K562 (cell line): ENCODE results near the gene GTF3C1. TPM values are rescaled to one million over a fixed set of nuclear protein-coding genes. Genes with fewer than 3 reads are reported as not detected.

Experiments
- ATAC-seq: fragments of 200-7000 bp; cut with Tn5 transposase; 3 replicates; pipeline ENCODE4 v1.9.1; 2020; ENCODE audit warnings: moderate library complexity
- BruUV-seq: library from RNA; stranded (reverse); fragments of 400-500 nt; replicated peaks from 2 replicates; lab custom pipeline; 2021; lab: Mats Ljungman, UMichigan
- CTCF ChIA-PET: fragments of 300-600 bp; formaldehyde crosslinking; extraction: SDS; loops from one replicate; lab custom pipeline; 2021; ENCODE audit warnings: low intra/inter-chr PET ratio; lab: Yijun Ruan, JAX
- POLR2A ChIA-PET: fragments of 300-600, 350-650 bp; sonication (Branson Sonifier 250); formaldehyde crosslinking; extraction: SDS; loops from one replicate; lab custom pipeline; 2021; ENCODE audit warnings: antibody characterized with exemption, inconsistent platforms; lab: Yijun Ruan, JAX
- DNase-seq, 4 experiments: peaks; one replicate each; pipeline versions ENCODE4 v3.0.0 to v3.0.0-alpha.2; 2011 to 2018; ENCODE audit warnings: low spot score in 3 of 4, mixed read lengths in 3 of 4; ENCODE audit errors: extremely low read depth in 1 of 4
- FAIRE-seq: peaks from 2 replicates; lab custom pipeline; 2011; peaks lifted over from hg19 to GRCh38; lab: Jason Lieb, UNC
- H2AFZ ChIP-seq: 2 replicates; pipeline ENCODE4 v1.6.0; 2011; ENCODE audit warnings: low read depth, low read length, control low read depth, inconsistent platforms
- H3K27ac ChIP-seq: fragments of 200-600 bp; 3 replicates; pipeline ENCODE4 v1.8.0; 2011; ENCODE audit warnings: low read depth, mild to moderate bottlenecking, control low read depth, inconsistent platforms, low read length, moderate library complexity, mixed read lengths; ENCODE audit errors: extremely low read depth
- H3K27me3 ChIP-seq, 2 experiments: fragments of 300-600 bp in 1 of 2; 2 replicates in 1 of 2; 3 replicates in 1 of 2; pipeline versions ENCODE4 v1.6.0 to v1.8.0; 2011; ENCODE audit warnings: inconsistent platforms in 2 of 2, low read length in 2 of 2, mild to moderate bottlenecking in 1 of 2, mixed read lengths in 1 of 2, moderate library complexity in 1 of 2; ENCODE audit not compliant: control insufficient read depth in 2 of 2, insufficient read depth in 2 of 2
- H3K36me3 ChIP-seq: fragments of 300-600 bp; 3 replicates; pipeline ENCODE4 v1.8.0; 2011; ENCODE audit warnings: mild to moderate bottlenecking, low read length, inconsistent platforms; ENCODE audit not compliant: control insufficient read depth, insufficient read depth
- H3K4me1 ChIP-seq, 2 experiments: fragments of 200-600 bp in 1 of 2; replicated peaks in 1 of 2; 2 replicates in 1 of 2; 3 replicates in 1 of 2; pipeline versions ENCODE4 v1.5.1 to v1.8.0; 2011; ENCODE audit warnings: inconsistent platforms in 2 of 2, low read length in 2 of 2, mild to moderate bottlenecking in 1 of 2, mixed read lengths in 1 of 2, moderate library complexity in 1 of 2; ENCODE audit not compliant: control insufficient read depth in 2 of 2, insufficient read depth in 2 of 2
- H3K4me2 ChIP-seq: 2 replicates; pipeline ENCODE4 v1.6.1; 2011; ENCODE audit warnings: low read length, control low read depth, inconsistent platforms, mixed read lengths; ENCODE audit not compliant: insufficient read depth
- H3K4me3 ChIP-seq: fragments of 200-600 bp; sonication (generic), shearing (Covaris generic); 2 replicates; pipeline ENCODE4 v1.5.1; 2016; ENCODE audit warnings: control low read depth, inconsistent platforms
- H3K79me2 ChIP-seq: fragments of 200-600 bp; 3 replicates; pipeline ENCODE4 v1.8.0; 2011; ENCODE audit warnings: low read length, inconsistent platforms; ENCODE audit not compliant: control insufficient read depth, insufficient read depth
- H3K9ac ChIP-seq, 2 experiments: 2 replicates each; pipeline versions ENCODE4 v1.6.0 to v1.6.1; 2011; ENCODE audit warnings: low read depth in 2 of 2, low read length in 2 of 2, control low read depth in 1 of 2, inconsistent platforms in 1 of 2, mild to moderate bottlenecking in 1 of 2, mixed read lengths in 1 of 2; ENCODE audit not compliant: insufficient read depth in 1 of 2
- H3K9me1 ChIP-seq: one replicate; pipeline ENCODE4 v1.6.0; 2011; ENCODE audit warnings: inconsistent platforms, mild to moderate bottlenecking, low read length, moderate library complexity; ENCODE audit not compliant: control insufficient read depth, insufficient read depth
- H3K9me3 ChIP-seq: replicated peaks from 2 replicates; pipeline ENCODE4 v1.5.1; 2011; ENCODE audit warnings: low read depth, low read length, inconsistent platforms; ENCODE audit not compliant: control insufficient read depth, insufficient read depth
- H4K20me1 ChIP-seq: replicated peaks from 2 replicates; pipeline ENCODE4 v1.6.1; 2011; ENCODE audit warnings: low read length, inconsistent platforms, mixed read lengths; ENCODE audit not compliant: control insufficient read depth, insufficient read depth
- AFF4 ChIP-seq: sonication (generic); formaldehyde crosslinking; IDR thresholded peaks from 2 replicates; pipeline ENCODE4 v1.8.0; 2023; ENCODE audit warnings: mild to moderate bottlenecking, missing genetic modification reagents
- ATF6 ChIP-seq: sonication (generic); formaldehyde crosslinking; IDR thresholded peaks from 2 replicates; pipeline ENCODE4 v1.4.0; 2020; ENCODE audit warnings: mild to moderate bottlenecking, missing genetic modification reagents
- BRF1 ChIP-seq: IDR thresholded peaks from 3 replicates; pipeline ENCODE4 v1.6.1; 2011; ENCODE audit warnings: borderline replicate concordance, mild to moderate bottlenecking; ENCODE audit not compliant: insufficient read length; ENCODE audit errors: extremely low read depth
- CGGBP1 ChIP-seq: fragments of 250-450 bp; sonication (Bioruptor Pico); IDR thresholded peaks from 2 replicates; pipeline ENCODE4 v1.9.0; 2021; ENCODE audit warnings: mild to moderate bottlenecking
- HMGN3 ChIP-seq: IDR thresholded peaks from 2 replicates; pipeline ENCODE4 v1.6.1; 2011; ENCODE audit warnings: borderline replicate concordance, low read depth, mild to moderate bottlenecking, mixed read lengths, low read length; ENCODE audit not compliant: insufficient read length; ENCODE audit errors: extremely low read depth
- KLF10 ChIP-seq: fragments of 250-450 bp; sonication (Bioruptor Pico); IDR thresholded peaks from 2 replicates; pipeline ENCODE4 v1.6.1; 2021; ENCODE audit warnings: matching md5 sums
- SETDB1 ChIP-seq: IDR thresholded peaks from one replicate; pipeline ENCODE4 v1.6.1; 2012; ENCODE audit warnings: low read length, control low read depth, inconsistent platforms
- SRSF7 ChIP-seq: fragments of 200-400 bp; formaldehyde crosslinking; optimal IDR thresholded peaks from 2 replicates; pipeline ENCODE3; 2017; ENCODE audit warnings: mild to moderate bottlenecking, low read depth, low read length
- TFE3 ChIP-seq: fragments of 450-650 bp; formaldehyde crosslinking; IDR thresholded peaks from 2 replicates; pipeline ENCODE4 v1.4.0; 2020; ENCODE audit warnings: mild to moderate bottlenecking, mixed read lengths
- ZBTB8A ChIP-seq: fragments of 450-650 bp; IDR thresholded peaks from 2 replicates; pipeline ENCODE4 v1.6.1; 2018; ENCODE audit warnings: mild to moderate bottlenecking, moderate library complexity; ENCODE audit not compliant: partially characterized antibody
- ZNF133 ChIP-seq: fragments of 250-450 bp; sonication (Bioruptor Pico); IDR thresholded peaks from 2 replicates; pipeline ENCODE4 v1.4.0; 2020; ENCODE audit warnings: mild to moderate bottlenecking
- ZSCAN29 ChIP-seq: fragments of 450-650 bp; IDR thresholded peaks from 2 replicates; pipeline ENCODE4 v1.6.1; 2017
- WGBS: fragments of 100-300 bp; shearing (Covaris generic); methylation state at CpG from one replicate; pipeline ENCODE4 v1.1.6; 2016; ENCODE audit warnings: low coverage, mixed read lengths; ENCODE audit not compliant: insufficient coverage; ENCODE audit errors: missing lambda C conversion rate; 5-methylcytosine and 5-hydroxymethylcytosine counted together
- in situ Hi-C: fragments of 300-500 bp; cut with MboI; formaldehyde crosslinking; loops from 4 replicates; pipeline ENCODE4 v1.15.0; 2018; ENCODE audit warnings: inconsistent platforms, mixed read lengths
- intact Hi-C: fragments of 100-400 bp; cut with micrococcal nuclease; formaldehyde crosslinking; loops from 2 replicates; pipeline ENCODE4 v1.14.2; 2022
- polyA plus RNA-seq, 8 experiments: library from polyadenylated mRNA; depleted of rRNA in 4 of 8; stranded (reverse) in 5 of 8; unstranded in 3 of 8; fragments of >200 nt; fragmentation: Nextera tagmentation in 2 of 8; fragmentation: Illumina TruSeq in 1 of 8; extraction: Ambion mirVana in 2 of 8; extraction: Trizol in 1 of 8; gene quantifications; 2 replicates each; pipeline versions ENCODE4 v1.2.1 to v1.2.3, GENCODE V29; 2011 to 2014; ENCODE audit warnings: inconsistent platforms in 1 of 8, missing spikeins in 1 of 8
- total RNA-seq, 7 experiments: library from RNA; depleted of rRNA in 6 of 7; stranded (reverse); fragments of >200 nt in 6 of 7; fragmentation: Illumina TruSeq in 2 of 7; extraction: Trizol in 2 of 7; gene quantifications; 2 replicates each; pipeline versions ENCODE4 v1.2.1 to v1.2.3, GENCODE V29; 2011 to 2021; ENCODE audit warnings: low replicate concordance in 1 of 7

The GTF3C1 gene
- total and polyA plus RNA-seq, 9 of the 15 experiments (the other 6 are each of a cell fraction or from before 2014, with no cell fraction given) = 0.72 to 63.6 (median 30.9) TPM

- intact Hi-C loops (no loop called here), in situ Hi-C loops (no loop called here)
- Histone ChIP-seq H3K4me2 (no peak overlapping the region), H3K79me2 (no peaks in the 10 kb centered on the region), H2AFZ (no peak overlapping the region), H3K4me1 (no peaks in the 10 kb centered on the region), H3K27ac (no peak overlapping the region), H3K9ac (no peak overlapping the region), H3K4me3 (no peak overlapping the region), H3K27me3 (peaks cover 0 to 9% of the 10 kb centered on the region in 2 experiments; a peak in 2 of 5 replicates), H3K9me3 (0 out of 2 replicates have a peak, but pooled peaks cover 2% of the 10 kb centered on the region), H3K36me3 (no peaks in the 10 kb centered on the region), H4K20me1 (no peaks in the 10 kb centered on the region), H3K9me1 (no peaks in the 10 kb centered on the region)
- DNase-seq = no peak
- no peak for FAIRE-seq
- 14% methylated on average over 18 of the region's 18 CpGs for WGBS
- CTCF ChIA-PET = no interaction called here
- no TSS peak for BruUV-seq
- TF ChIP-seq ATF6 (CRISPR knock-in tag) = no peak
- no peak for TF ChIP-seq HMGN3
- no peak for TF ChIP-seq ZBTB8A
- no peak for TF ChIP-seq KLF10 (CRISPR knock-in tag)
- no peak for TF ChIP-seq SRSF7
- no peak for TF ChIP-seq ZNF133 (CRISPR knock-in tag)
- TF ChIP-seq CGGBP1 (CRISPR knock-in tag) = no peak
- no peak for TF ChIP-seq AFF4 (CRISPR knock-in tag)
- no peak for TF ChIP-seq SETDB1
- TF ChIP-seq TFE3 = no peak
- TF ChIP-seq BRF1 = no peak
- no peak for TF ChIP-seq ZSCAN29
- ATAC-seq = no peak
- POLR2A ChIA-PET = no interaction called here
Measured at GRCh38 chr16:27439271-27440018, 110.3 kb downstream of the GTF3C1 start.
